WERI-Rb-1 (cell line): ENCODE results near the gene GRK4.

ENCODE experiments used
- DNase-seq: peaks from one replicate; pipeline ENCODE4 v3.0.0-alpha.2; 2020
- H3K27ac ChIP-seq: fragments of 250-450 bp; sonication (Bioruptor Pico); 2 replicates; pipeline ENCODE4 v1.5.1; 2020; ENCODE audit warnings: mild to moderate bottlenecking, moderate library complexity
- H3K27me3 ChIP-seq: fragments of 250-450 bp; sonication (Bioruptor Pico); 2 replicates; pipeline ENCODE4 v1.5.1; 2021; ENCODE audit warnings: mild to moderate bottlenecking, low read depth, moderate library complexity; ENCODE audit not compliant: insufficient read depth, severe bottlenecking
- H3K36me3 ChIP-seq: fragments of 250-450 bp; sonication (Bioruptor Pico); 2 replicates; pipeline ENCODE4 v1.5.1; 2020; ENCODE audit warnings: mild to moderate bottlenecking, moderate library complexity
- H3K4me3 ChIP-seq: 2 replicates; pipeline ENCODE4 v1.5.1; 2011; ENCODE audit warnings: low read depth, mild to moderate bottlenecking, control low read depth, low read length
- H3K9me3 ChIP-seq: fragments of 250-450 bp; sonication (Bioruptor Pico); 2 replicates; pipeline ENCODE4 v1.5.1; 2021; ENCODE audit warnings: mild to moderate bottlenecking, moderate library complexity; ENCODE audit not compliant: severe bottlenecking
- TF ChIP-seq, protein P1 (sequence below): IDR thresholded peaks from 2 replicates; pipeline ENCODE4 v1.5.1; 2011; ENCODE audit warnings: low read depth, mild to moderate bottlenecking, control low read depth, inconsistent platforms, low read length

The GRK4 gene

DNA sequence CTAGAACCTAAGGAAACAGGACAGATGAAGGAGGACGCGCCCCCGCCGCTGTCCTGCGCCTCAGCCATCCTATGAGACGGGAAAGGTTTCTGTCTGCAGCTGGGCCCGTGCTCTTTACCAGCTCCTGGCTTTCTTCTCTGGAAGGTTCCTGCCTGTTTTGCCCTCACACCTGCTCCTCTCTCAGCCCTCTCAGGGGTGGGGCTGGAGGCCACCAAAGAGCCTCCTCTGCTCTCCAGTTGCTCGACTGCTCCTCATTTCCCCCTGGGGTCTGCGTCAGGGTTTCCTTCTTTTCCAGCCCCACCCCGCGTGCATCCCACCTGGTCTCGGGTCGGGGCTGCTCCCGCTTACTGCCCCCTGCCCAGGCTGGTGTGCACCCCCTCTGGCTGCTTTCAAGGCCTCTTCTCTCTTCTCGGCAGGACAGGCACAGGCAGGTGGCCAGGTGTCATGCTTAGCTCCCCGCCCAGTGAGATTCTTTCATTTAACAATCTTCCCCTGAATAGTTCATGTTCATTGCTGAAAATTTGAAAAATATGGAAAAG, 106.4 kb downstream of the GRK4 start:
- TF ChIP-seq, protein P1, sequence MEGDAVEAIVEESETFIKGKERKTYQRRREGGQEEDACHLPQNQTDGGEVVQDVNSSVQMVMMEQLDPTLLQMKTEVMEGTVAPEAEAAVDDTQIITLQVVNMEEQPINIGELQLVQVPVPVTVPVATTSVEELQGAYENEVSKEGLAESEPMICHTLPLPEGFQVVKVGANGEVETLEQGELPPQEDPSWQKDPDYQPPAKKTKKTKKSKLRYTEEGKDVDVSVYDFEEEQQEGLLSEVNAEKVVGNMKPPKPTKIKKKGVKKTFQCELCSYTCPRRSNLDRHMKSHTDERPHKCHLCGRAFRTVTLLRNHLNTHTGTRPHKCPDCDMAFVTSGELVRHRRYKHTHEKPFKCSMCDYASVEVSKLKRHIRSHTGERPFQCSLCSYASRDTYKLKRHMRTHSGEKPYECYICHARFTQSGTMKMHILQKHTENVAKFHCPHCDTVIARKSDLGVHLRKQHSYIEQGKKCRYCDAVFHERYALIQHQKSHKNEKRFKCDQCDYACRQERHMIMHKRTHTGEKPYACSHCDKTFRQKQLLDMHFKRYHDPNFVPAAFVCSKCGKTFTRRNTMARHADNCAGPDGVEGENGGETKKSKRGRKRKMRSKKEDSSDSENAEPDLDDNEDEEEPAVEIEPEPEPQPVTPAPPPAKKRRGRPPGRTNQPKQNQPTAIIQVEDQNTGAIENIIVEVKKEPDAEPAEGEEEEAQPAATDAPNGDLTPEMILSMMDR: no peak

DNA sequence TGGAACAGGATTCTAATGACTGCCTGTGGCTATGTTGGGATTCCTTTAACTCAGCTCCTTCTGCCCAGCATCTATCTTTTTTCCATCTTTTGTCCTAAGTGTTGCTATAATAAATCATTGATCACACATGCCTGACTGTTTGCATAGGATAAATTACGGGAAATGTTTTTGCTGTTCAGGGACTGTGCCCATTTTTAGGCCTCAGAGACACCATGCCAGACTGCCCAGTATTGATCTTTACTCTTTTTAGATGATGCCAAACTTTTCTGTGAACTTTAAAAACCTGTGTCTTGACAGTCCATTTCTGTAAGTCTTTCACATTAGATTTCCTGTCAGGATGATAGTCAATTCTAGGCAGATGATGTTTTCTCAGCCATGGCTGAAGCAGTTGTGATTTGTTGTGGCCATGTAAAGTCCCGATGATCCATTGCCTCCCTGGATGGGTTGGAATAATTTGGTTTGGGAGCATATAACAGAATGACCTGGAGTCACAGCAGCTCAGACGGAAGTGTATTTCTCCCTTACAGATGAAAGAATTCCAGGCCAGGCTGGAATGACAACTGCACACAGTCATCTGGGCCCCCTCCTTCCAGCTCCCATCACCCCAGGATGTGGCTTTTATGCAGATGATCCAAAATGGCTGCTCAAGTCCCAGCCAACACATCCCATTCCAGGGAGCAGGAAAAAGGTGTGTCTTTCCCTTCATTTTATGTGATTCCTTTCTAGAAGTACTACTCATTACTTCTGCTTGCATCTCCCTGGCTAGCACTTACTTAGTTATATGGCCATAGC, 107.5 kb downstream of the GRK4 start:
- Histone ChIP-seq H3K9me3 (peaks cover 8% of the 10 kb centered on the region), H3K27ac (peak overlapping the region; percentile 58), H3K36me3 (no peaks in the 10 kb centered on the region), H3K4me3 (no peak overlapping the region), H3K27me3 (no peaks in the 10 kb centered on the region)
- DNase-seq: no peak
- TF ChIP-seq, protein P1: no peak

More for the DNA sequence above, 106.4 kb downstream of the GRK4 start:
- no peak overlapping the region for H3K4me3 ChIP-seq
- H3K9me3 ChIP-seq: peaks cover 15% of the 10 kb centered on the region
- H3K27ac ChIP-seq: no peak overlapping the region
- H3K36me3 ChIP-seq: no peaks in the 10 kb centered on the region
- no peak for DNase-seq
- no peaks in the 10 kb centered on the region for H3K27me3 ChIP-seq

DNA sequence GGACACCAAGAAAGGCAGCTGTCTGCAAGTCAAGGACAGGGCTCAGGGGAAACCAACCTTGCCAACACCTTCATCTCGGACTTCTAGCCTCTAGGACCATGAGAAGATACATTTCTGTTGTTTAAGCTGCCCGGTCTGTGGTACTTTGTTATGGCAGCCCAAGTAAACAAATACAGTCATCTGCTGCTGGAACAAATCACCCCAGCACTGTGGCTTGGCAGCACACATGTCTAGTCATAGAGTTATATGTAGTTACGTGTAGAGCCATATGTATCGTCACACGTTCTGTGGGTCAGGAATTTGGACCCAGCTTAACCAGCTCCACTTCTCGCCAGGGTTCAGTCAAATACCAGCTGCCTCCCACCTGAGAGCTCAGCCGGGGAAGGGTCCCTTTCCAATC, 108.4 kb downstream of the GRK4 start:
- TF ChIP-seq, protein P1: no peak
- peak overlapping the region; percentile 58 for H3K27ac ChIP-seq
- H3K4me3 ChIP-seq: no peak overlapping the region
- peak; percentile 81 for DNase-seq
- peaks cover 5% of the 10 kb centered on the region; the same call in 1 of the 2 replicates for H3K36me3 ChIP-seq
- no peaks in the 10 kb centered on the region for H3K27me3 ChIP-seq
- no peaks in the 10 kb centered on the region for H3K9me3 ChIP-seq

DNA sequence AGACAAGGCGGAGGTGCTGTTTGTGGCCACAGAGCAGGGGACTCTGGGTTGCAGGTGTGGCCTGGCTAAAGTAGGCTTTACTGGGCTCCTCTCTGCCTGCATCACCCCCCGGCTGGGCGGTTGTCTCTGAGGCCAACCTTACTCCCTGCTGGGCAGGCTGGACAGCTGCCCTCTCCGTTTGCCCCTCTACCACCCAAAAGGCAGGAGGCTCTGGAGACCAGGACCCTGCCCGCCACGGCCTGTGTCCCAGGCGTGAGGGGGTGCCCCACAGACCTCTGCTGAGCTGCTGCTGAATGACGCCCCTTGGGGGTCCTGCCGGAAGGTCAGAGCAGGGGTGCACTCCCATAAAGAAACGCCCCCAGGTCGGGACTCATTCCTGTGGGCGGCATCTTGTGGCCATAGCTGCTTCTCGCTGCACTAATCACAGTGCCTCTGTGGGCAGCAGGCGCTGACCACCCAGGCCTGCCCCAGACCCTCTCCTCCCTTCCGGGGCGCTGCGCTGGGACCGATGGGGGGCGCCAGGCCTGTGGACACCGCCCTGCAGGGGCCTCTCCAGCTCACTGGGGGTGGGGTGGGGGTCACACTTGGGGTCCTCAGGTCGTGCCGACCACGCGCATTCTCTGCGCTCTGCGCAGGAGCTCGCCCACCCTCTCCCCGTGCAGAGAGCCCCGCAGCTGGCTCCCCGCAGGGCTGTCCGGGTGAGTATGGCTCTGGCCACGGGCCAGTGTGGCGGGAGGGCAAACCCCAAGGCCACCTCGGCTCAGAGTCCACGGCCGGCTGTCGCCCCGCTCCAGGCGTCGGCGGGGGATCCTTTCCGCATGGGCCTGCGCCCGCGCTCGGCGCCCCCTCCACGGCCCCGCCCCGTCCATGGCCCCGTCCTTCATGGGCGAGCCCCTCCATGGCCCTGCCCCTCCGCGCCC, 110.0 kb downstream of the GRK4 start:
- peak; percentile 33 for DNase-seq
- peak overlapping the region; percentile 55 for H3K4me3 ChIP-seq
- H3K9me3 ChIP-seq: no peaks in the 10 kb centered on the region
- H3K27ac ChIP-seq: peak overlapping the region; percentile 88
- peaks cover 6% of the 10 kb centered on the region; the same call in 1 of the 2 replicates for H3K36me3 ChIP-seq
- TF ChIP-seq, protein P1: 0 out of 2 replicates have a peak, but pooled peaks have one; percentile 6
- H3K27me3 ChIP-seq: no peaks in the 10 kb centered on the region

DNA sequence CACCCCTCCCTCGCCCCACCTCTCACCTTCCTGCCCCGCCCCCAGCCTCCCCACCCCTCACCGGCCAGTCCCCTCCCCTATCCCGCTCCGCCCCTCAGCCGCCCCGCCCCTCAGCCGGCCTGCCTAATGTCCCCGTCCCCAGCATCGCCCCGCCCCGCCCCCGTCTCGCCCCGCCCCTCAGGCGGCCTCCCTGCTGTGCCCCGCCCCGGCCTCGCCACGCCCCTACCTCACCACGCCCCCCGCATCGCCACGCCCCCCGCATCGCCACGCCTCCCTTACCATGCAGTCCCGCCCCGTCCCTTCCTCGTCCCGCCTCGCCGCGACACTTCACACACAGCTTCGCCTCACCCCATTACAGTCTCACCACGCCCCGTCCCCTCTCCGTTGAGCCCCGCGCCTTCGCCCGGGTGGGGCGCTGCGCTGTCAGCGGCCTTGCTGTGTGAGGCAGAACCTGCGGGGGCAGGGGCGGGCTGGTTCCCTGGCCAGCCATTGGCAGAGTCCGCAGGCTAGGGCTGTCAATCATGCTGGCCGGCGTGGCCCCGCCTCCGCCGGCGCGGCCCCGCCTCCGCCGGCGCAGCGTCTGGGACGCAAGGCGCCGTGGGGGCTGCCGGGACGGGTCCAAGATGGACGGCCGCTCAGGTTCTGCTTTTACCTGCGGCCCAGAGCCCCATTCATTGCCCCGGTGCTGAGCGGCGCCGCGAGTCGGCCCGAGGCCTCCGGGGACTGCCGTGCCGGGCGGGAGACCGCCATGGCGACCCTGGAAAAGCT, 110.9 kb downstream of the GRK4 start, which contains the start of the genes HTT and HTT-AS:
TSS of gene HTT (plus strand) at position 604 of the 768 bp plus-strand sequence. CDS start at position 749, 145 bp downstream.
TSS of gene HTT-AS (minus strand) at position 461 of the 768 bp plus-strand sequence.
- TF ChIP-seq, protein P1: no peak
- DNase-seq: peak; percentile 98
- Histone ChIP-seq H3K27ac (peak within 1 kb of the TSS; percentile 97), H3K36me3 (peaks cover 10% of the 10 kb centered on the region; the same call in 1 of the 2 replicates), H3K9me3 (no peaks in the 10 kb centered on the region), H3K27me3 (no peaks in the 10 kb centered on the region), H3K4me3 (peak within 1 kb of the TSS; percentile 86)
